PC-3 (cell line): Measurements from ENCODE around the gene NAPB.

Experiments used
- EZH2 ChIP-seq: fragments of 300-600 bp; sonication (generic); IDR thresholded peaks from one replicate; pipeline ENCODE4 v1.6.1; 2017; ENCODE audit warnings: antibody characterized with exemption, mild to moderate bottlenecking, low read length; ENCODE audit not compliant: unreplicated experiment
- EZH2phosphoT487 ChIP-seq: fragments of 300-600 bp; sonication (generic); IDR thresholded peaks from 2 replicates; pipeline ENCODE4 v1.6.1; 2018; ENCODE audit warnings: mild to moderate bottlenecking, antibody characterized with exemption, low read length, borderline replicate concordance
- TF ChIP-seq, protein P1 (sequence below): fragments of 300-600 bp; sonication (generic); conservative IDR thresholded peaks from 2 replicates; pipeline ENCODE4 v1.5.1; 2017; ENCODE audit warnings: antibody characterized with exemption, low read depth, mild to moderate bottlenecking, low read length

DNA sequence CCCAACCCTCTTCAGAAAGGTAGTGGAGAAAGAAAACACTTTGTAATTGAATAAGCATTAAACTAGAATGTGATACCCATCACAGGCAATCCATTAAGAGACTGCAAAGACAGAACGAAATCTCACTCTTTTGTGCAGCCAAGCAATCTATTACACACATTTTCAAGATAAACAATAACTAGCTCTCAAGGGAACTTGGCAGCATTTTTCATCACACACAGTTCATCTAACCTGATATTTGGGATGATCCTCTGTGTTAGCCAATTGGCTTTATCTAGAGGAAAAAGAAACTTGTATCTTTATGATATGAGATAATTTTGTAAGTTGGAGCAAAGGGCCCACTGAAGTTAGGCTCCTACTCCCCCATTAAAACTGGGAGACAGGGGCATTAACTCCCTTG, 60.8 kb downstream of the NAPB start:
- TF ChIP-seq, protein P1, sequence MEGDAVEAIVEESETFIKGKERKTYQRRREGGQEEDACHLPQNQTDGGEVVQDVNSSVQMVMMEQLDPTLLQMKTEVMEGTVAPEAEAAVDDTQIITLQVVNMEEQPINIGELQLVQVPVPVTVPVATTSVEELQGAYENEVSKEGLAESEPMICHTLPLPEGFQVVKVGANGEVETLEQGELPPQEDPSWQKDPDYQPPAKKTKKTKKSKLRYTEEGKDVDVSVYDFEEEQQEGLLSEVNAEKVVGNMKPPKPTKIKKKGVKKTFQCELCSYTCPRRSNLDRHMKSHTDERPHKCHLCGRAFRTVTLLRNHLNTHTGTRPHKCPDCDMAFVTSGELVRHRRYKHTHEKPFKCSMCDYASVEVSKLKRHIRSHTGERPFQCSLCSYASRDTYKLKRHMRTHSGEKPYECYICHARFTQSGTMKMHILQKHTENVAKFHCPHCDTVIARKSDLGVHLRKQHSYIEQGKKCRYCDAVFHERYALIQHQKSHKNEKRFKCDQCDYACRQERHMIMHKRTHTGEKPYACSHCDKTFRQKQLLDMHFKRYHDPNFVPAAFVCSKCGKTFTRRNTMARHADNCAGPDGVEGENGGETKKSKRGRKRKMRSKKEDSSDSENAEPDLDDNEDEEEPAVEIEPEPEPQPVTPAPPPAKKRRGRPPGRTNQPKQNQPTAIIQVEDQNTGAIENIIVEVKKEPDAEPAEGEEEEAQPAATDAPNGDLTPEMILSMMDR, result no peak
- TF ChIP-seq EZH2 (no peak), EZH2phosphoT487 (no peak)
